ENCODE measurements around the gene PPP1R12B.
A peak's percentile ranks its signal among the peaks of the same experiment; 100 is the strongest.

Gene PPP1R12B

DNA sequence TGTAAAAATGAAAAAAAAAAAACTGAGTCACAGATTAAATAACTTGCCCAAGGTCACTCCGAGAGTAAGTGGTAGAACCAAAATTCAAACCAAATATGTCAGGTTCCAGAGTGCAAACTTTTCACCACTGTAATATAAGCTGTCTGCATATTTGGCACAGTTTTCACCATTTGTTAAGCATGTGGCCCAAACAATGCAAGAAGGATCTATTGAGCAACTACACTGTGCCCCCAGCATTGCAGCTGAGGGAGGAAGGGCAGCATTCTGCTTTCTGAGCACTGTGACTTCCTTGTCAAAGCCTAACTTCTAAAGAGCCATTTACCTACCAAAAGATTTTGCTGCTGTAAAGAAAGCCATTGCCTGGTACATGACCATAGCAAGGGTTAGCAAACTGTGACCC, 228.3 kb downstream of the PPP1R12B start:
- no peak overlapping the region for H3K4me2 ChIP-seq (ENCODE audit: low read length)
- no peaks in the 10 kb centered on the region for H3K79me2 ChIP-seq
- peaks cover 36% of the 10 kb centered on the region for H3K4me1 ChIP-seq
- TF ChIP-seq, protein P1, sequence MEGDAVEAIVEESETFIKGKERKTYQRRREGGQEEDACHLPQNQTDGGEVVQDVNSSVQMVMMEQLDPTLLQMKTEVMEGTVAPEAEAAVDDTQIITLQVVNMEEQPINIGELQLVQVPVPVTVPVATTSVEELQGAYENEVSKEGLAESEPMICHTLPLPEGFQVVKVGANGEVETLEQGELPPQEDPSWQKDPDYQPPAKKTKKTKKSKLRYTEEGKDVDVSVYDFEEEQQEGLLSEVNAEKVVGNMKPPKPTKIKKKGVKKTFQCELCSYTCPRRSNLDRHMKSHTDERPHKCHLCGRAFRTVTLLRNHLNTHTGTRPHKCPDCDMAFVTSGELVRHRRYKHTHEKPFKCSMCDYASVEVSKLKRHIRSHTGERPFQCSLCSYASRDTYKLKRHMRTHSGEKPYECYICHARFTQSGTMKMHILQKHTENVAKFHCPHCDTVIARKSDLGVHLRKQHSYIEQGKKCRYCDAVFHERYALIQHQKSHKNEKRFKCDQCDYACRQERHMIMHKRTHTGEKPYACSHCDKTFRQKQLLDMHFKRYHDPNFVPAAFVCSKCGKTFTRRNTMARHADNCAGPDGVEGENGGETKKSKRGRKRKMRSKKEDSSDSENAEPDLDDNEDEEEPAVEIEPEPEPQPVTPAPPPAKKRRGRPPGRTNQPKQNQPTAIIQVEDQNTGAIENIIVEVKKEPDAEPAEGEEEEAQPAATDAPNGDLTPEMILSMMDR (IDR thresholded peaks at IDR 0.05), result no peak
- H3K36me3 ChIP-seq (ENCODE audit: control insufficient read depth, insufficient read depth, low read length), result no peaks in the 10 kb centered on the region
- no peak overlapping the region for H2AFZ ChIP-seq
- H3K27ac ChIP-seq, result peak overlapping the region; percentile 69
- H3K4me3 ChIP-seq (ENCODE audit: low read depth, low read length), result no peak overlapping the region
- H3K27me3 ChIP-seq (ENCODE audit: control insufficient read depth, insufficient read depth, low read length), result no peaks in the 10 kb centered on the region
- H3K9me3 ChIP-seq (ENCODE audit: control insufficient read depth, low read length), result no peaks in the 10 kb centered on the region
- no peak overlapping the region for H3K9ac ChIP-seq

DNA sequence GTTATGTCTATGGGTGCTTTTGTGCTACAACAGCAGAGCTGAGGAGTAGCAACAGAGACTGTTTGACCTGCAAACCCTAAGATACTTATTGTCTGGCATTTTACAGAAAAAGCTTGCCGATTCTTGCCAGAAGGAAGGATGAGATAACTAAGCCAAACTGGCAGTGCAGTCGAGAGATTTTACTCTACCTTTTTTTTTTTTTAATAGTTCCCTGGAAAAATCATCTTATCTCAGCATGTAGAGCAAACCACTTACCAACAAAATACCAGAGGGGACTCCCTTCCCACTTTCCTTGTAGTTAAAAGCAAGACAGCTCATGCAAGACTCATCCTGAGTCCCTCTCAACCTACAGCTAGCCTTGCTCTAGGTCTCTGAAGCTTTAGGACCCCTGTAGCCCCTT, 228.9 kb downstream of the PPP1R12B start:
- H3K4me1 ChIP-seq, result peaks cover 32% of the 10 kb centered on the region
- no peaks in the 10 kb centered on the region for H3K27me3 ChIP-seq (ENCODE audit: control insufficient read depth, insufficient read depth, low read length)
- H3K36me3 ChIP-seq (ENCODE audit: control insufficient read depth, insufficient read depth, low read length), result no peaks in the 10 kb centered on the region
- TF ChIP-seq, protein P1 (IDR thresholded peaks at IDR 0.05), result no peak
- H3K9me3 ChIP-seq (ENCODE audit: control insufficient read depth, low read length), result no peaks in the 10 kb centered on the region
- H3K27ac ChIP-seq, result peak overlapping the region; percentile 69
- no peak overlapping the region for H3K4me2 ChIP-seq (ENCODE audit: low read length)
- H3K79me2 ChIP-seq, result no peaks in the 10 kb centered on the region
- no peak overlapping the region for H3K4me3 ChIP-seq (ENCODE audit: low read depth, low read length)
- H3K9ac ChIP-seq, result no peak overlapping the region
- H2AFZ ChIP-seq, result no peak overlapping the region

DNA sequence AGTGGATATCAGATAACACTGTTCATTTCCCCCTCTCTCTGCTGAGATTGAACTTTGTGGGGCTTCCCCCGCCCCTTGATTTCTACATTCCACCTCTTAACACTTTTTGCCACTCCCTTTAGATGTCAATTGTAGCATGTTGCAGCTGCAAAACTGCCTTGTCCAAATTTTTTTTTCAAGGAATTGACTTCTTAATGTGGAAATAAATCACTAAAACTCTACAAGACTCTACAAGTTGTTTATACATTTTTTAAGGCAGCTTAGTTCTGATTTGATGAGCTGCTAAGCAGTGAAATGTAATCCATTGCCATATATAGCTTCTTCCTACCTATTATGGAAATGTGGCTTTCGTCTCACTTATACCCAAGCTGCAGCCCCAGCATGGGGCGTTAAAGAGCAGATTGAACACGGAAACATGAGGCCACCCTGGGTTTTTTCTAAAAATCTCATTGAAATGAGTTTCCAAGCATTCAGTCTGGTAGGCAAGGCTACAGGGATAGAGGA, 229.6 kb downstream of the PPP1R12B start:
- H3K79me2 ChIP-seq, result no peaks in the 10 kb centered on the region
- H3K27me3 ChIP-seq (ENCODE audit: control insufficient read depth, insufficient read depth, low read length), result no peaks in the 10 kb centered on the region
- H2AFZ ChIP-seq, result no peak overlapping the region
- no peak overlapping the region for H3K4me2 ChIP-seq (ENCODE audit: low read length)
- no peaks in the 10 kb centered on the region for H3K9me3 ChIP-seq (ENCODE audit: control insufficient read depth, low read length)
- no peaks in the 10 kb centered on the region for H3K36me3 ChIP-seq (ENCODE audit: control insufficient read depth, insufficient read depth, low read length)
- TF ChIP-seq, protein P1 (IDR thresholded peaks at IDR 0.05), result no peak
- peak overlapping the region; percentile 69 for H3K27ac ChIP-seq
- H3K4me3 ChIP-seq (ENCODE audit: low read depth, low read length), result no peak overlapping the region
- peaks cover 30% of the 10 kb centered on the region for H3K4me1 ChIP-seq
- H3K9ac ChIP-seq, result no peak overlapping the region

DNA sequence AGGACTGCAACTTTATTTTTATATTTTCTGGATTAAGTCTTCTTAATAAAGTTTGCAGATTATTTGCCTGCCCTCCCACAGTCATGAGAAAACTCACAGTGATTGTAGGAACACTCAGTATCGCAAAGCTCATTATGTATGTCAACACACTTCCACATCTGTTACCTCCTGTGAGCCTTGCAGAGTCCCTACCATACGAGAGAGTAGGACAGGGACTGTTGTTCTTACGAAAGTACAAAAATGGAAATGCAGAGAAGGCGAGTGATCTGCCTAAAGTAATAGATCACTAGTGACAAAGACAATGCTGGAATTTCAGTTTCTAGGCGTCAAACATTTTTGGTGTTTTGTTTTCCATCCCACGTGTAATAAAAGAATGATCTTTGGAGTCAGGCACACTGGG, 230.1 kb downstream of the PPP1R12B start:
- no peaks in the 10 kb centered on the region for H3K27me3 ChIP-seq (ENCODE audit: control insufficient read depth, insufficient read depth, low read length)
- H3K4me1 ChIP-seq, result peaks cover 30% of the 10 kb centered on the region
- no peaks in the 10 kb centered on the region for H3K79me2 ChIP-seq
- H3K4me3 ChIP-seq (ENCODE audit: low read depth, low read length), result no peak overlapping the region
- TF ChIP-seq, protein P1 (IDR thresholded peaks at IDR 0.05), result no peak
- peak overlapping the region; percentile 69 for H3K27ac ChIP-seq
- no peak overlapping the region for H3K4me2 ChIP-seq (ENCODE audit: low read length)
- H3K9me3 ChIP-seq (ENCODE audit: control insufficient read depth, low read length), result no peaks in the 10 kb centered on the region
- H3K9ac ChIP-seq, result no peak overlapping the region
- no peaks in the 10 kb centered on the region for H3K36me3 ChIP-seq (ENCODE audit: control insufficient read depth, insufficient read depth, low read length)
- H2AFZ ChIP-seq, result no peak overlapping the region

DNA sequence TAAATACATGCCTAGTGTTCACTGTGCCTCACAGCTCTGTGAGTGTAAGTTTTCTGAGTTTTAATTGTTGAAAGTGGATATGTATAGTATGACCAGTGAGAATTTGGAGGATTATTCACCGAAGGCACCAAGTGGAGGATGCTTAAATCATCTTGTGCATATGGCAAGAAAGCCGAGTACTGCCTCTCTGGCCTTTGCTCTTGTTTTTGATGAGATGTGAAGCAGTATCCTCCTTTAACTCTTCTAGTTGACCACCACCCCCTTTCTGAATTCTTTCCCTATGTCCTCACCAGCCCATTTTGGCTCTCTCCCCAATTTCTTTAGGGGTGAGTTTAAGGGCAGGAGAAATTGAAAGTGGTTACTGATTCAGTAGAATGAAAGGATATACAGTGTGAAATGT, 231.3 kb downstream of the PPP1R12B start:
- H3K4me1 ChIP-seq, result peaks cover 32% of the 10 kb centered on the region
- H3K4me2 ChIP-seq (ENCODE audit: low read length), result no peak overlapping the region
- H3K27ac ChIP-seq, result peak overlapping the region; percentile 9
- H2AFZ ChIP-seq, result no peak overlapping the region
- H3K36me3 ChIP-seq (ENCODE audit: control insufficient read depth, insufficient read depth, low read length), result no peaks in the 10 kb centered on the region
- no peak overlapping the region for H3K4me3 ChIP-seq (ENCODE audit: low read depth, low read length)
- no peak overlapping the region for H3K9ac ChIP-seq
- no peaks in the 10 kb centered on the region for H3K27me3 ChIP-seq (ENCODE audit: control insufficient read depth, insufficient read depth, low read length)
- H3K9me3 ChIP-seq (ENCODE audit: control insufficient read depth, low read length), result no peaks in the 10 kb centered on the region
- no peaks in the 10 kb centered on the region for H3K79me2 ChIP-seq
- TF ChIP-seq, protein P1 (IDR thresholded peaks at IDR 0.05), result no peak

Measured in parathyroid adenoma (tissue), 2 donors.